OCI-LY3 (cell line): Measurements from ENCODE around the gene EPHA3.

Experiments used
- H2AFZ ChIP-seq: fragments of 200-600, 300-600 bp; shearing (Covaris generic); 2 replicates; pipeline ENCODE4 v1.6.0; 2014; ENCODE audit warnings: antibody characterized with exemption, low read depth, low read length
- H3K27ac ChIP-seq: fragments of 200-600, 300-600 bp; sonication (generic); 2 replicates; pipeline ENCODE4 v1.5.1; 2014; ENCODE audit warnings: mild to moderate bottlenecking, low read length, moderate library complexity, mixed read lengths
- H3K27me3 ChIP-seq: fragments of 200-600, 300-600 bp; sonication (generic); 2 replicates; pipeline ENCODE4 v1.6.1; 2014; ENCODE audit warnings: low read depth, low read length, mixed read lengths
- H3K36me3 ChIP-seq: fragments of 200-600, 300-600 bp; sonication (generic); replicated peaks from 2 replicates; pipeline ENCODE3; 2014; ENCODE audit warnings: low read depth, low read length, mixed read lengths
- H3K4me1 ChIP-seq: fragments of 300-600, 200-600 bp; sonication (generic); 2 replicates; pipeline ENCODE4 v1.6.1; 2014; ENCODE audit warnings: low read length, mixed read lengths
- H3K4me2 ChIP-seq: fragments of 200-600, 300-600 bp; sonication (generic); 2 replicates; pipeline ENCODE4 v1.6.1; 2014; ENCODE audit warnings: low read length, mixed read lengths
- H3K4me3 ChIP-seq: fragments of 300-600, 200-600 bp; sonication (generic); 2 replicates; pipeline ENCODE4 v1.5.1; 2014; ENCODE audit warnings: antibody characterized with exemption, mild to moderate bottlenecking, low read length, moderate library complexity
- H3K79me2 ChIP-seq: fragments of 300-600, 200-600 bp; shearing (Covaris generic); 2 replicates; pipeline ENCODE4 v1.6.1; 2014; ENCODE audit warnings: mild to moderate bottlenecking, low read length, mixed read lengths
- H3K9ac ChIP-seq: fragments of 300-600, 200-600 bp; shearing (Covaris generic); 2 replicates; pipeline ENCODE4 v1.6.0; 2014; ENCODE audit warnings: mild to moderate bottlenecking, low read length, moderate library complexity
- H3K9me3 ChIP-seq: fragments of 200-600, 300-600 bp; shearing (Covaris generic); 2 replicates; pipeline ENCODE4 v1.6.1; 2014; ENCODE audit warnings: low read length, mixed read lengths; ENCODE audit not compliant: insufficient read depth
- H4K20me1 ChIP-seq: fragments of 200-600, 300-600 bp; sonication (generic); 2 replicates; pipeline ENCODE4 v1.6.1; 2016; ENCODE audit warnings: low read length, mixed read lengths; ENCODE audit not compliant: insufficient read depth
- CTCF ChIP-seq: fragments of 200-600, 300-600 bp; sonication (generic); IDR thresholded peaks from 2 replicates; pipeline ENCODE4 v1.5.1; 2014; ENCODE audit warnings: antibody characterized with exemption, low read length, low read depth
- EZH2phosphoT487 ChIP-seq: fragments of 200-600 bp; shearing (Covaris generic); IDR thresholded peaks from 2 replicates; pipeline ENCODE4 v1.6.1; 2018; ENCODE audit warnings: antibody characterized with exemption, mixed run types, low read depth

Gene EPHA3

GRCh38 chr3:89392991-89393390 is 285.6 kb downstream of the EPHA3 start:
- Histone ChIP-seq H3K79me2 (no peaks in the 10 kb centered on the region), H3K9me3 (peaks cover 6% of the 10 kb centered on the region; the same call in 1 of the 2 replicates), H3K27ac (no peak overlapping the region), H3K9ac (no peak overlapping the region), H3K4me3 (no peak overlapping the region), H3K4me2 (no peak overlapping the region), H3K27me3 (no peaks in the 10 kb centered on the region), H4K20me1 (no peaks in the 10 kb centered on the region), H2AFZ (no peak overlapping the region), H3K4me1 (no peaks in the 10 kb centered on the region), H3K36me3 (no peaks in the 10 kb centered on the region)
- TF ChIP-seq EZH2phosphoT487 = no peak
- no peak for TF ChIP-seq CTCF

- Histone ChIP-seq H3K36me3 (no peaks in the 10 kb centered on the region), H3K9ac (no peak overlapping the region), H3K4me2 (no peak overlapping the region), H3K4me1 (no peaks in the 10 kb centered on the region), H3K4me3 (no peak overlapping the region), H4K20me1 (no peaks in the 10 kb centered on the region), H3K79me2 (no peaks in the 10 kb centered on the region), H2AFZ (no peak overlapping the region), H3K27ac (no peak overlapping the region), H3K9me3 (no peaks in the 10 kb centered on the region), H3K27me3 (no peaks in the 10 kb centered on the region)
- TF ChIP-seq CTCF (no peak), EZH2phosphoT487 (no peak)
These were observed 288.0 kb downstream of the EPHA3 start for GRCh38 chr3:89395456-89395855.

- no peak for TF ChIP-seq CTCF
- TF ChIP-seq EZH2phosphoT487 = no peak
- H3K36me3 ChIP-seq = no peaks in the 10 kb centered on the region
- H4K20me1 ChIP-seq = no peaks in the 10 kb centered on the region
- no peak overlapping the region for H3K4me2 ChIP-seq
- no peaks in the 10 kb centered on the region for H3K9me3 ChIP-seq
- no peak overlapping the region for H3K4me3 ChIP-seq
- no peak overlapping the region for H3K27ac ChIP-seq
- H3K9ac ChIP-seq = no peak overlapping the region
- H3K27me3 ChIP-seq = no peaks in the 10 kb centered on the region
- H3K79me2 ChIP-seq = no peaks in the 10 kb centered on the region
- H2AFZ ChIP-seq = no peak overlapping the region
- no peaks in the 10 kb centered on the region for H3K4me1 ChIP-seq
These were observed 288.6 kb downstream of the EPHA3 start for GRCh38 chr3:89395996-89396395.

GRCh38 chr3:89402051-89402450 is 294.6 kb downstream of the EPHA3 start:
- Histone ChIP-seq H2AFZ (no peak overlapping the region), H3K36me3 (no peaks in the 10 kb centered on the region), H3K9ac (no peak overlapping the region), H3K79me2 (no peaks in the 10 kb centered on the region), H3K27me3 (no peaks in the 10 kb centered on the region), H3K27ac (no peak overlapping the region), H3K4me3 (no peak overlapping the region), H3K4me2 (no peak overlapping the region), H3K9me3 (no peaks in the 10 kb centered on the region), H3K4me1 (peaks cover 16% of the 10 kb centered on the region), H4K20me1 (no peaks in the 10 kb centered on the region)
- no peak for TF ChIP-seq EZH2phosphoT487
- TF ChIP-seq CTCF = no peak
